ENCODE results near the gene TBC1D24. TPM values are rescaled to one million over a fixed set of nuclear protein-coding genes. Genes with fewer than 3 reads are reported as not detected.

The TBC1D24 gene
- total and polyA plus RNA-seq, 9 of the 15 experiments (the other 6 are each of a cell fraction or from before 2014, with no cell fraction given): 1.7 to 22.6 (median 7.2) TPM

GRCh38 chr16:2500918-2501750 is 26.2 kb downstream of the TBC1D24 start (continued):
- no peak for TF ChIP-seq ZNF280B (CRISPR knock-in tag; IDR thresholded peaks at IDR 0.05)
- TF ChIP-seq RBM25 (IDR thresholded peaks at IDR 0.05; ENCODE audit: low read depth, low read length, severe bottlenecking): no peak
- no peak for TF ChIP-seq PYGO2 (tag; IDR thresholded peaks at IDR 0.05)
- TF ChIP-seq ESRRA (IDR thresholded peaks at IDR 0.05; ENCODE audit: borderline replicate concordance, low read depth): no peak
- TF ChIP-seq ZBTB7A (IDR thresholded peaks at IDR 0.05; ENCODE audit: borderline replicate concordance, control insufficient read depth, low read depth, low read length): peak; percentile 91
- no peak for TF ChIP-seq E2F1 (CRISPR knock-in tag; IDR thresholded peaks at IDR 0.05)
- TF ChIP-seq HBP1 (CRISPR knock-in tag; IDR thresholded peaks at IDR 0.05): no peak
- no peak for TF ChIP-seq ZNF780A (CRISPR knock-in tag; IDR thresholded peaks at IDR 0.05)
- TF ChIP-seq TEAD4 (IDR thresholded peaks at IDR 0.05; ENCODE audit: low read length): no peak
- TF ChIP-seq TEAD4 (CRISPR knock-in tag; IDR thresholded peaks at IDR 0.05; ENCODE audit: borderline replicate concordance): no peak
- no peak for TF ChIP-seq HOMEZ (CRISPR knock-in tag; IDR thresholded peaks at IDR 0.05)
- no peak for TF ChIP-seq SNIP1 (IDR thresholded peaks at IDR 0.05; ENCODE audit: low read depth)
- no peak for TF ChIP-seq TBL1XR1 (IDR thresholded peaks at IDR 0.05; ENCODE audit: low read length in 2 of 2)
- no peak for TF ChIP-seq ZMIZ1 (IDR thresholded peaks at IDR 0.05; ENCODE audit: low read depth in 2 of 2, low read length in 2 of 2)
